Neural cell (in vitro differentiated cells): ENCODE measurements around the gene EPHA2. TPM values are rescaled to one million over a fixed set of nuclear protein-coding genes. Genes with fewer than 3 reads are reported as not detected.

Source experiments
- H2AFZ ChIP-seq: fragments of 200-600, 300-800 bp; sonication (generic), shearing (Covaris generic); 2 replicates; pipeline ENCODE4 v1.6.0; 2014; ENCODE audit warnings: low read depth, mild to moderate bottlenecking, antibody characterized with exemption, low read length, moderate library complexity
- H3F3A ChIP-seq: fragments of 200-600 bp; shearing (Covaris generic); 2 replicates; pipeline ENCODE4 v1.6.1; 2016; ENCODE audit warnings: mild to moderate bottlenecking, moderate library complexity, mixed read lengths, antibody characterized with exemption, low read length; ENCODE audit not compliant: insufficient read depth, poor library complexity, severe bottlenecking
- H3K27ac ChIP-seq: fragments of 200-600, 300-800 bp; sonication (generic), shearing (Covaris generic); 2 replicates; pipeline ENCODE4 v1.5.1; 2014; ENCODE audit warnings: mild to moderate bottlenecking, low read length, moderate library complexity
- H3K27me3 ChIP-seq: fragments of 300-800, 200-600 bp; sonication (generic), shearing (Covaris generic); 2 replicates; pipeline ENCODE4 v1.6.0; 2014; ENCODE audit warnings: mild to moderate bottlenecking, low read depth, low read length, moderate library complexity; ENCODE audit not compliant: insufficient read depth
- H3K36me3 ChIP-seq: fragments of 300-800, 200-600 bp; sonication (generic), shearing (Covaris generic); 2 replicates; pipeline ENCODE4 v1.5.1; 2014; ENCODE audit warnings: mild to moderate bottlenecking, antibody characterized with exemption, low read length, moderate library complexity; ENCODE audit not compliant: insufficient read depth
- H3K4me2 ChIP-seq: fragments of 300-800, 200-600 bp; sonication (generic), shearing (Covaris generic); 2 replicates; pipeline ENCODE4 v1.6.0; 2014; ENCODE audit warnings: mild to moderate bottlenecking, low read length
- H3K4me3 ChIP-seq: fragments of 300-800, 200-600 bp; sonication (generic), shearing (Covaris generic); 2 replicates; pipeline ENCODE4 v1.5.1; 2014; ENCODE audit warnings: mild to moderate bottlenecking, low read length, moderate library complexity
- H3K79me2 ChIP-seq: fragments of 200-600 bp; shearing (Covaris generic); replicated peaks from 2 replicates; pipeline ENCODE4 v1.6.0; 2014; ENCODE audit warnings: mild to moderate bottlenecking, low read length, moderate library complexity; ENCODE audit not compliant: insufficient read depth
- H3K9ac ChIP-seq: fragments of 300-800, 200-600 bp; sonication (generic), shearing (Covaris generic); 2 replicates; pipeline ENCODE4 v1.6.1; 2016; ENCODE audit warnings: mild to moderate bottlenecking, low read length, mixed read lengths
- H3K9me2 ChIP-seq: fragments of 200-600 bp; shearing (Covaris generic); 2 replicates; pipeline ENCODE4 v1.6.1; 2016; ENCODE audit warnings: mild to moderate bottlenecking, low read length, mixed read lengths; ENCODE audit not compliant: insufficient read depth
- H3K9me3 ChIP-seq: fragments of 200-600, 300-800 bp; sonication (generic), shearing (Covaris generic); 2 replicates; pipeline ENCODE4 v1.6.1; 2016; ENCODE audit warnings: mild to moderate bottlenecking, mixed run types, low read length, moderate library complexity, mixed read lengths
- H4K20me1 ChIP-seq: fragments of 200-600 bp; shearing (Covaris generic); 2 replicates; pipeline ENCODE4 v1.6.1; 2016; ENCODE audit warnings: mild to moderate bottlenecking, mixed run types; ENCODE audit not compliant: insufficient read depth
- EP300 ChIP-seq: fragments of 450-650 bp; conservative IDR thresholded peaks from 2 replicates; pipeline ENCODE4 v1.6.1; 2014; ENCODE audit warnings: antibody characterized with exemption, mild to moderate bottlenecking, moderate library complexity; ENCODE audit not compliant: poor library complexity, severe bottlenecking
- EZH2 ChIP-seq: fragments of 200-600, 300-800 bp; shearing (Covaris generic), sonication (generic); IDR thresholded peaks from 2 replicates; pipeline ENCODE4 v1.6.1; 2014; ENCODE audit warnings: antibody characterized with exemption, low read length, borderline replicate concordance, mild to moderate bottlenecking; ENCODE audit not compliant: insufficient read depth, poor library complexity, severe bottlenecking
- MXI1 ChIP-seq: fragments of 450-650 bp; conservative IDR thresholded peaks from 2 replicates; pipeline ENCODE4 v1.6.1; 2014; ENCODE audit warnings: antibody characterized with exemption, mild to moderate bottlenecking; ENCODE audit not compliant: poor library complexity, severe bottlenecking
- POLR2AphosphoS5 ChIP-seq: IDR thresholded peaks from 2 replicates; pipeline ENCODE4 v1.6.1; 2012
- RAD21 ChIP-seq: fragments of 450-650 bp; conservative IDR thresholded peaks from 2 replicates; pipeline ENCODE4 v1.6.1; 2014; ENCODE audit warnings: antibody characterized with exemption, mild to moderate bottlenecking, moderate library complexity
- SMC3 ChIP-seq: fragments of 450-650 bp; conservative IDR thresholded peaks from 2 replicates; pipeline ENCODE4 v1.6.1; 2014; ENCODE audit warnings: antibody characterized with exemption, mild to moderate bottlenecking, moderate library complexity; ENCODE audit not compliant: poor library complexity
- TAF1 ChIP-seq: IDR thresholded peaks from 2 replicates; pipeline ENCODE4 v1.6.1; 2012; ENCODE audit warnings: low read depth
- polyA plus RNA-seq: library from polyadenylated mRNA; depleted of rRNA; stranded (reverse); fragments of >200 nt; gene quantifications from 2 replicates; pipeline ENCODE4 v1.2.3, GENCODE V29; 2014
- TF ChIP-seq, protein P1 (sequence below): fragments of 450-650 bp; IDR thresholded peaks from 2 replicates; pipeline ENCODE4 v1.5.1; 2014; ENCODE audit warnings: antibody characterized with exemption, mild to moderate bottlenecking, moderate library complexity; ENCODE audit not compliant: poor library complexity, severe bottlenecking
- TF ChIP-seq, protein P2 (sequence below): IDR thresholded peaks from 2 replicates; pipeline ENCODE4 v1.6.1; 2012; ENCODE audit warnings: borderline replicate concordance

EPHA2 gene
- polyA plus RNA-seq, 1 donor from 2014 or later = 0.63 TPM

DNA sequence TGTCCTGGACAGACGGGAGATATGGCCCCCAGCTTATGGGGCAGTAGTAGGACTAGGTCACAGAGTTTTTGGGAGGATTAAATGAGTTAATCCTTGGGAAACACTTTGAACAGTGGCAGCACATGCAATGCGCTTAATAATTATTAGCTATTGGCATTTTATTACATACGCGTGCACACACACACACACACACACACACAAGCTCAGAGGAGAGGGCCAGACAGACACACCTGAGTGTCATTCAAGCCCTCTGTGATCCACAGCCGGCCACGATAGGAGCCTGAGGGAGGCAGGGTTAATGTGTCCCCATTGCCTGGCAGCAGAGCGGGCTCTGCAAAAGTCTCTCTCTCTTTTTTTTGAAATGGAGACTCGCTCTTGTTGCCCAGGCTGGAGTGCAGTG lies 37.9 kb downstream of the EPHA2 start:
- TF ChIP-seq POLR2AphosphoS5 (no peak), EZH2 (no peak), MXI1 (no peak), TAF1 (no peak), RAD21 (no peak), EP300 (no peak), SMC3 (no peak)
- TF ChIP-seq, protein P1, sequence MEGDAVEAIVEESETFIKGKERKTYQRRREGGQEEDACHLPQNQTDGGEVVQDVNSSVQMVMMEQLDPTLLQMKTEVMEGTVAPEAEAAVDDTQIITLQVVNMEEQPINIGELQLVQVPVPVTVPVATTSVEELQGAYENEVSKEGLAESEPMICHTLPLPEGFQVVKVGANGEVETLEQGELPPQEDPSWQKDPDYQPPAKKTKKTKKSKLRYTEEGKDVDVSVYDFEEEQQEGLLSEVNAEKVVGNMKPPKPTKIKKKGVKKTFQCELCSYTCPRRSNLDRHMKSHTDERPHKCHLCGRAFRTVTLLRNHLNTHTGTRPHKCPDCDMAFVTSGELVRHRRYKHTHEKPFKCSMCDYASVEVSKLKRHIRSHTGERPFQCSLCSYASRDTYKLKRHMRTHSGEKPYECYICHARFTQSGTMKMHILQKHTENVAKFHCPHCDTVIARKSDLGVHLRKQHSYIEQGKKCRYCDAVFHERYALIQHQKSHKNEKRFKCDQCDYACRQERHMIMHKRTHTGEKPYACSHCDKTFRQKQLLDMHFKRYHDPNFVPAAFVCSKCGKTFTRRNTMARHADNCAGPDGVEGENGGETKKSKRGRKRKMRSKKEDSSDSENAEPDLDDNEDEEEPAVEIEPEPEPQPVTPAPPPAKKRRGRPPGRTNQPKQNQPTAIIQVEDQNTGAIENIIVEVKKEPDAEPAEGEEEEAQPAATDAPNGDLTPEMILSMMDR = no peak
- TF ChIP-seq, protein P2, sequence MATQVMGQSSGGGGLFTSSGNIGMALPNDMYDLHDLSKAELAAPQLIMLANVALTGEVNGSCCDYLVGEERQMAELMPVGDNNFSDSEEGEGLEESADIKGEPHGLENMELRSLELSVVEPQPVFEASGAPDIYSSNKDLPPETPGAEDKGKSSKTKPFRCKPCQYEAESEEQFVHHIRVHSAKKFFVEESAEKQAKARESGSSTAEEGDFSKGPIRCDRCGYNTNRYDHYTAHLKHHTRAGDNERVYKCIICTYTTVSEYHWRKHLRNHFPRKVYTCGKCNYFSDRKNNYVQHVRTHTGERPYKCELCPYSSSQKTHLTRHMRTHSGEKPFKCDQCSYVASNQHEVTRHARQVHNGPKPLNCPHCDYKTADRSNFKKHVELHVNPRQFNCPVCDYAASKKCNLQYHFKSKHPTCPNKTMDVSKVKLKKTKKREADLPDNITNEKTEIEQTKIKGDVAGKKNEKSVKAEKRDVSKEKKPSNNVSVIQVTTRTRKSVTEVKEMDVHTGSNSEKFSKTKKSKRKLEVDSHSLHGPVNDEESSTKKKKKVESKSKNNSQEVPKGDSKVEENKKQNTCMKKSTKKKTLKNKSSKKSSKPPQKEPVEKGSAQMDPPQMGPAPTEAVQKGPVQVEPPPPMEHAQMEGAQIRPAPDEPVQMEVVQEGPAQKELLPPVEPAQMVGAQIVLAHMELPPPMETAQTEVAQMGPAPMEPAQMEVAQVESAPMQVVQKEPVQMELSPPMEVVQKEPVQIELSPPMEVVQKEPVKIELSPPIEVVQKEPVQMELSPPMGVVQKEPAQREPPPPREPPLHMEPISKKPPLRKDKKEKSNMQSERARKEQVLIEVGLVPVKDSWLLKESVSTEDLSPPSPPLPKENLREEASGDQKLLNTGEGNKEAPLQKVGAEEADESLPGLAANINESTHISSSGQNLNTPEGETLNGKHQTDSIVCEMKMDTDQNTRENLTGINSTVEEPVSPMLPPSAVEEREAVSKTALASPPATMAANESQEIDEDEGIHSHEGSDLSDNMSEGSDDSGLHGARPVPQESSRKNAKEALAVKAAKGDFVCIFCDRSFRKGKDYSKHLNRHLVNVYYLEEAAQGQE = no peak
- H3K79me2 ChIP-seq = no peaks in the 10 kb centered on the region
- no peak overlapping the region for H3K4me2 ChIP-seq
- H2AFZ ChIP-seq = no peak overlapping the region
- H3K9me3 ChIP-seq = no peaks in the 10 kb centered on the region
- no peak overlapping the region for H3K27ac ChIP-seq
- H3K36me3 ChIP-seq = no peaks in the 10 kb centered on the region
- H3K4me3 ChIP-seq = no peak overlapping the region
- no peaks in the 10 kb centered on the region for H3K9me2 ChIP-seq
- no peaks in the 10 kb centered on the region for H4K20me1 ChIP-seq
- no peak overlapping the region for H3K9ac ChIP-seq
- no peaks in the 10 kb centered on the region for H3F3A ChIP-seq
- H3K27me3 ChIP-seq = no peaks in the 10 kb centered on the region

DNA sequence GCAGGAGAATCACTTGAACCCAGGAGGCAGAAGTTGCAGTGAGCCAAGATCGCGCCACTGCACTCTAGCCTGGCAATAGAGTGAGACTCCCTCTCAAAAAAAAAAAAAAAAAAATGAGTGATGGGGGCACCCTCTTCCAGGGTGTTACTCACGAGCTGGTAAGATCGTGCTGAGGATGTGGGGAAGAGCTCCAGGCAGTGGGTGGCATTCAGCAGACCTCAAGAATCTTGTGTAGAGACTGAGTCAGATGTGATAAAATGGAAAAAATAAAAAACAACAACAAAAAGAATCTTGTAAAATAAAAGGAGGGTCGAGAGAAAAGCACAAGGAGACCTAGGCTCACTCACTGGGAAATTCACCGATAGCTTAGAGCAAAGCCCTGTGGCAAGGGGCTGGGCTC lies 38.5 kb downstream of the EPHA2 start:
- Histone ChIP-seq H3F3A (no peaks in the 10 kb centered on the region), H3K4me3 (no peak overlapping the region), H4K20me1 (no peaks in the 10 kb centered on the region), H3K4me2 (no peak overlapping the region), H3K79me2 (no peaks in the 10 kb centered on the region), H3K9me2 (no peaks in the 10 kb centered on the region), H3K27me3 (no peaks in the 10 kb centered on the region), H3K9ac (no peak overlapping the region), H3K36me3 (no peaks in the 10 kb centered on the region), H3K27ac (no peak overlapping the region), H2AFZ (no peak overlapping the region), H3K9me3 (no peaks in the 10 kb centered on the region)
- TF ChIP-seq, protein P2 = no peak
- no peak for TF ChIP-seq RAD21
- TF ChIP-seq EP300 = no peak
- TF ChIP-seq EZH2 = no peak
- TF ChIP-seq MXI1 = no peak
- TF ChIP-seq POLR2AphosphoS5 = no peak
- TF ChIP-seq SMC3 = no peak
